Stimulated activated CD8-positive, alpha-beta memory T cell treated with anti-CD3 and anti-CD28 coated beads, Interleukin-12 subunit alpha, Interleukin-12 subunit beta, amount 100 ng/mL, for 1 hour (primary cell): ENCODE results near the gene SERPINB6.
"Not testable (repeated sequence)": the region's sequence is repeated elsewhere in the genome, so short reads cannot be mapped to it uniquely, and the experiment has no call there.

Experiments used
- DNase-seq: peaks from one replicate; pipeline ENCODE4 v3.0.0-alpha.2; 2020; ENCODE audit warnings: low read depth

The SERPINB6 gene

GRCh38 chr6:2913621-2914317 is 57.6 kb downstream of the SERPINB6 start:
- DNase-seq = no peak

- DNase-seq = no peak
These were observed 60.2 kb downstream of the SERPINB6 start for GRCh38 chr6:2911171-2911570.

GRCh38 chr6:2909718-2910117 is 61.6 kb downstream of the SERPINB6 start:
- DNase-seq = no peak

GRCh38 chr6:2909051-2909606 is 62.2 kb downstream of the SERPINB6 start:
- not testable (repeated sequence) for DNase-seq

- DNase-seq = not testable (repeated sequence)
These were observed 62.9 kb downstream of the SERPINB6 start for GRCh38 chr6:2908516-2908915.

- not testable (repeated sequence) for DNase-seq
These were observed 67.8 kb downstream of the SERPINB6 start for GRCh38 chr6:2903411-2904185.

GRCh38 chr6:2901645-2902502 is 69.5 kb downstream of the SERPINB6 start:
- DNase-seq = not testable (repeated sequence)

GRCh38 chr6:2900821-2901644 is 70.3 kb downstream of the SERPINB6 start:
- no peak for DNase-seq

GRCh38 chr6:2900221-2900807 is 71.1 kb downstream of the SERPINB6 start:
- no peak for DNase-seq

GRCh38 chr6:2899596-2899995 is 71.8 kb downstream of the SERPINB6 start:
- no peak for DNase-seq
